ENCODE results near the gene DNAI4.
"Not testable (repeated sequence)": the region's sequence is repeated elsewhere in the genome, so short reads cannot be mapped to it uniquely, and the experiment has no call there.

DNAI4 gene

DNA sequence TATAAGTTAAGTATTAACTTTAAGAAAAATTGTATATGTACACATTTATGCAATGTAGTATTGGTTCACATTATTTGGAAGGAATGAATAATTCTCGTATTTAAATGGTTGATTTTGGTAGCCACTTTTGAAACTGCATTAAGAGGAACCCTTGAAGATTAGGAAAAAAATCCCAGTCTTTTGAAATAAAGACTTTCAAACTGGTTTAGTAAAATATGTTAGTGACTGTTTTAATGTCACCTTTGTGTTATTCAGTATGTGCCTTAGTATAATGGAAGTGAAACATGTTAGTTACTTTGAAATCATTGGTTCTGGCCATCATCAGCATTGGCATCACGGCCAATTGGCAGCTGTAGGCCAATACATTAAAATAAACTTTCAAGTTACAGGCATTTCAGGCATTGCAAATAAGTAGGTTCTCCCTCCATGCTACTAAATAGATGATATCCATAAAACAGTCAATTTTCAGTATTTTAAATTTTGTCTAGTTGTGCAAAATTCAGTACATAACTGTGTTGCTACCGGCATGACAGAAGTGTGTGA, 4.6 kb upstream of the DNAI4 start:
- no peak for DNase-seq

- no peak for DNase-seq
Measured at GRCh38 chr1:66927528-66927927, 2.9 kb upstream of the DNAI4 start.

DNA sequence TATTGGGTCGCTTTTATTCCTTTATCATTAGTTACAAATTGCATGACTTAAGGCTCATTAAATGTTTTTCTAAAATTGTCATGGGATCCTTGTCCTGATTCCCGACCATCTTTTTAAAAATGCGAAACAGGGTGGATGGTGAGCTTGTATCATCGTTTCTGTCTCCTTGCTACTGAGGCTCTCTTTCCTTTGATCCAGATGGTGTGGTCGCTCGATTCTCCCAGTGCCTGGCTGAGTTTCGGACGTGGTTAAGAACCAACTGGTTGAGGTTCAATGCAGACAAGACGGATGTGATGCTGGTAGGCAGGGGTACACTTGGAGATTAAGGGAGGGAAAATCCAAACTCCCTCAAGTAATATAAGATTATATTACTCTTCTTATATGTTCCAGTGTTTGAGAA, 1.3 kb upstream of the DNAI4 start:
- DNase-seq: no peak

DNA sequence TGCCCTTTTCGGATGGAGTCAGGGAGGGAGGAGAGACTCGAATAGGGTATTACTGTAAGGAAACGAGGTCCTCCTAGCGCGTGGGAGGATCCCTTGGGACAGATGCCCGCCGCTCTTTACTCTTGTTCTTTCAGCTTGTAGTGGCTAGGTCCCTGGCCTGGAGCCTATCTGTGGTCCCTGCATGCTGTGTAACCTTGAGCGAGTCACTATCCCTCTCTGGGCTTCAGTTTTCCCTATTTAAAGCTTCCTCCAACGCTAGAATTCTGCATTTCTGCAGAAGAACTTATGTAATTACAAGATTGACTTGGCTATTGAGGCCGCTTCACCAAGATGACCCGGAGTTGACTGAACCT, 878 bp upstream of the DNAI4 start:
- no peak for DNase-seq

- DNase-seq: no peak
Measured at GRCh38 chr1:66920543-66920942, 4.1 kb downstream of the DNAI4 start.

GRCh38 chr1:66919828-66920227, 4.8 kb downstream of the DNAI4 start:
- no peak for DNase-seq

- DNase-seq: no peak
Measured at GRCh38 chr1:66919063-66919462, 5.6 kb downstream of the DNAI4 start.

DNA sequence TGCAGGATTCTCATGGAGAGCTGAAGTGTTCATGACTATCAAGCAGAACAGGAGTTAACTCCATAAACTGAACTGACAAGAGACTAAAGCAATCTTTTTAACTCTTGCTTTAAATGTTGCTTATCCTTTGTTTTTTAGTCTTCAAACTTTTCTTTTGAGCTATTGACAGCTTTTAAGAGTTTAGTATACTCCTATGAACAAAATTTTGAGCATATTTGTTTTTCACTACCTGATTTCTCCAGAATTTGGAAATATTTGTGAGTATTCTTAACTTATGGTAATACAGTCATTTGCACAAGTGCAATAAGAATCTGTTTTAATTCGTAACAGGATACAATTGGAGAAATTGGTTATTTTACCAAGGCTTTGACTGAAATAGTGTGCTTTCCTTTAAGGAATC, 7.2 kb downstream of the DNAI4 start:
- DNase-seq: no peak

- no peak for DNase-seq
Measured at GRCh38 chr1:66916320-66916719, 8.3 kb downstream of the DNAI4 start.

GRCh38 chr1:66915203-66915602, 9.5 kb downstream of the DNAI4 start:
- not testable (repeated sequence) for DNase-seq

- DNase-seq: no peak
Measured at GRCh38 chr1:66893712-66894111, 30.9 kb downstream of the DNAI4 start.

GRCh38 chr1:66890621-66891020, 34.0 kb downstream of the DNAI4 start:
- no peak for DNase-seq

- DNase-seq: no peak
Measured at GRCh38 chr1:66889030-66889429, 35.6 kb downstream of the DNAI4 start.

- DNase-seq: no peak
Measured at GRCh38 chr1:66876664-66877063, 48.0 kb downstream of the DNAI4 start.

GRCh38 chr1:66873111-66873510, 51.5 kb downstream of the DNAI4 start:
- no peak for DNase-seq

GRCh38 chr1:66872024-66872423, 52.6 kb downstream of the DNAI4 start:
- DNase-seq: not testable (repeated sequence)

DNA sequence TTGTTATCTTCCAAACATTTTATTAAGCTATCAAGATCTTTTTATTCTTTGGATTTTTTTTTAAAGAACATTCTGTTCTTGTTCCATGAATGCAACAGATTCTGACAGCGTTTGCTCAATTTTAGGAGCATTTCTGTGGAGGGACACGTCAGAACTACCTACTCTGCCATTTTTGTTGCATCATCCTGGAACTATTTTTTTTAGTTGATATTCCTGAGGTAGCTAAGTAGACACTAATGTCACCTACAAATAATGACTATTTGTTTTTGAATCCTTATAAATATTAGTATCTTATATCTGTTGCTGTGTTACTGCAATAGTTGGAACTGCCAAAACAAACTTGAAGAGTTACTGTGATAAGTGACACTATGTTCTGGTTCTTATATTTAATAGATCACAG, 57.2 kb downstream of the DNAI4 start:
- no peak for DNase-seq

- no peak for DNase-seq
Measured at GRCh38 chr1:66860529-66860928, 64.1 kb downstream of the DNAI4 start.

GRCh38 chr1:66853379-66853778, 71.3 kb downstream of the DNAI4 start:
- DNase-seq: no peak

DNA sequence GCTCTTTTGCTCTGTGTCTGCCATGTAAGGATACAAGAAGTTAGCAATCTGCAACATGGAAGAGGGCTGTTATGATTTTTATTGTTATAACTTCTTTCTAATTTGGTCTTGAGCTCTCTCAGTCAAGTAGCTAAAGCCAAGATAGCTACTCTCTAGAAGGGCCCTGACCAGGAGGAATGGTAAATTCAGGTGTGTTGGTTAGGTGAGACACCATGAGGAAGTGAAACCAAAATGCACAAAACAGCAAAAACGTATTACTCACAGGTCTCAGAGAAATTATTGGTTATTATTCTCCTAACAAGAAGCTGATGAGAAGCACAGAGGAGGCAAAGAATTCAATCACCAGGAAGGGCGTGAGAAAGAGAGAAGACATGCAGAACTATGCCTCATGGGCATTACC, 71.8 kb downstream of the DNAI4 start:
- DNase-seq: no peak

DNA sequence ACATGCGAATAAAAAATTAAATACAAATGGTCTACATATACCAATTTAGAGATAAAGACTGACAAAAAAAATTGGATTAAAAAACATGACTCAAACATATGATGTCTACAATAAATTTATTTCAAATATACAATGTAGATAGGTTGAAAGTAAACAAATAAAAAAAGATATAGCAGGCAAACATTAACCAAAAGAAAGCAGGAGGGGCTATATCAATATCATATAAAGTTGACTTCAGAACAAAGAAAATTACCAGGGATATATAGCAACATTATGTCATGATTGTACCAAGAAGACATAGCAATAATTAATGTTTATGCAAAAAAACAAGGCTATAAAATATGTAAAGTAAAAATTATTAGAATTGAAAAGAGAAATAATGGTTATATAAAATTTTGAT, 73.7 kb downstream of the DNAI4 start:
- no peak for DNase-seq

GRCh38 chr1:66848193-66848592, 76.5 kb downstream of the DNAI4 start:
- no peak for DNase-seq

DNA sequence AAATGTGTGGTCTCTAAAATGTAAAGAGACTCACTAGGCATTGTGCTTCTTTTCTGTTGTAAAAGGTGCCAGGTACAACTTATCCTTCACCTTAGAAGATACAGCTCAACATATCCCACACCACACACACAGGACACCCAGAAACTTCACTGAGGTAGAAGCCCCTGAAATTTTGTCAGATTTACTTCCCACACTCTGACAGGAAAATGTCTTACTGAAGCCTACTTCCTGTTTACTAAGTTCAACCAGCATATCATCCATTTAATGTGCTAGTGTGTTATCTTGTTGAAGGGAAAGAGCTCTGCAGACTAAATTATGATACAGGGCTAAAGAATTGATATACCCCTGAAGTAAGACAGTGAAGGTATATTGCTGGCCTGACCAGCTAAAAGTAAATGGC, 83.7 kb downstream of the DNAI4 start:
- DNase-seq: no peak

GRCh38 chr1:66834926-66835325, 89.7 kb downstream of the DNAI4 start:
- no peak for DNase-seq

DNA sequence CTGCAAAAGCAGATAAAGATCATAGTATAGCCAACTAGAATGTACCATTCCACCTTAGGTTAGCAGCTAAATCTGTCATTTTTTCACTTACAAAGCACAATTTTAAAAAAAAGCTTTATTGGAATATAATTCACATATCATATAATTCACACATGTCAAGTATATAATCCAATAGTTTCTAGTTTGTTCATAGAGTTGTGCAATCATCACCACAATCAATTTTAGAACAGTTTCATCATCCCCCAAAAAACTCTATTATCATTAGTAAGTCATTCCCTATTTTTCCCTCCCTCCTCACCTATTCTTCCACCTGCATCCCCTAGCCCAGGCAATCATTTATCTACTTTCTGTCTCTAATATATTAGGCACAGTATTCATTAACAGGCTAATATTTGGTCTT, 91.5 kb downstream of the DNAI4 start:
- no peak for DNase-seq

Data from eye (tissue), 1 donor.